Upper lobe of left lung (tissue), 6 donors: ENCODE results near the gene KDM2A. TPM values are rescaled to one million over a fixed set of nuclear protein-coding genes. Genes with fewer than 3 reads are reported as not detected.
"Not testable (repeated sequence)": the region's sequence is repeated elsewhere in the genome, so short reads cannot be mapped to it uniquely, and the experiment has no call there.

Experiments
- ATAC-seq, 2 donors: fragments of 200-7000 bp; cut with Tn5 transposase; one replicate each; pipeline ENCODE4 v1.9.1; 2022; ENCODE audit warnings: mild to moderate bottlenecking in 2 of 2, moderate library complexity in 2 of 2; ENCODE audit not compliant: low FRiP score in 2 of 2
- DNase-seq, 2 donors: peaks; one replicate each; pipeline ENCODE4 v3.0.0-alpha.2; 2019 to 2020
- H3K27ac ChIP-seq, 4 donors: fragments of 200-600 bp; sonication (generic); one replicate each; pipeline ENCODE4 v1.5.1; 2016 to 2019
- H3K27me3 ChIP-seq, 4 donors: fragments of 200-600 bp; sonication (generic); one replicate each; pipeline ENCODE4 v1.5.1; 2017 to 2019
- H3K36me3 ChIP-seq, 4 donors: fragments of 200-600 bp; sonication (generic); one replicate each; pipeline ENCODE4 v1.5.1; 2016 to 2019
- H3K4me1 ChIP-seq, 4 donors: fragments of 200-600 bp; sonication (generic); one replicate each; pipeline ENCODE4 v1.5.1; 2018 to 2019
- H3K4me3 ChIP-seq, 4 donors: fragments of 200-600 bp; sonication (generic); one replicate each; pipeline ENCODE4 v1.5.1; 2017 to 2019; ENCODE audit warnings: mild to moderate bottlenecking in 2 of 4, moderate library complexity in 1 of 4
- H3K9me3 ChIP-seq, 4 donors: fragments of 200-600 bp; sonication (generic); one replicate each; pipeline ENCODE4 v1.5.1; 2018 to 2019
- EP300 ChIP-seq, 4 donors: sonication (generic); formaldehyde crosslinking; IDR thresholded peaks; one replicate each; pipeline ENCODE4 v1.5.1; 2017; ENCODE audit warnings: antibody characterized with exemption in 4 of 4, control low read depth in 2 of 4
- POLR2A ChIP-seq, 4 donors: fragments of 450-650 bp; IDR thresholded peaks; one replicate each; pipeline ENCODE4 v1.5.1; 2016 to 2017; ENCODE audit warnings: antibody characterized with exemption in 4 of 4, mild to moderate bottlenecking in 2 of 4
- POLR2AphosphoS5 ChIP-seq, 2 donors: sonication (generic); formaldehyde crosslinking; IDR thresholded peaks; one replicate each; pipeline ENCODE4 v1.5.1; 2017; ENCODE audit warnings: antibody characterized with exemption in 2 of 2
- WGBS, 2 donors: methylation state at CpG; one replicate each; pipeline ENCODE4 v1.1.5; 2017 to 2018; 5-methylcytosine and 5-hydroxymethylcytosine counted together
- total RNA-seq, 6 donors: library from RNA; depleted of rRNA in 4 of 6; stranded (reverse); fragments of >200 nt in 4 of 6; gene quantifications; one replicate each; pipeline versions ENCODE4 v1.1.0 to v1.2.1, GENCODE V29; 2016 to 2021
- TF ChIP-seq, protein P1 (sequence below), 6 experiments: fragments of 450-650 bp in 4 of 6; fragments of 200-600 bp in 2 of 6; sonication (generic) in 2 of 6; IDR thresholded peaks; one replicate each; pipeline ENCODE4 v1.5.1; 2016 to 2019; ENCODE audit warnings: antibody characterized with exemption in 6 of 6
- donor health status: DM: no; HTN: no; CAD: no; lungs with moderate emphysema.
- donor health status: DM: no; HTN: yes; CAD: no; lungs with severe emphysema.

KDM2A gene
- total RNA-seq, 6 donors from 2014 or later, result 63.1 to 229 (median 74.0) TPM

DNA sequence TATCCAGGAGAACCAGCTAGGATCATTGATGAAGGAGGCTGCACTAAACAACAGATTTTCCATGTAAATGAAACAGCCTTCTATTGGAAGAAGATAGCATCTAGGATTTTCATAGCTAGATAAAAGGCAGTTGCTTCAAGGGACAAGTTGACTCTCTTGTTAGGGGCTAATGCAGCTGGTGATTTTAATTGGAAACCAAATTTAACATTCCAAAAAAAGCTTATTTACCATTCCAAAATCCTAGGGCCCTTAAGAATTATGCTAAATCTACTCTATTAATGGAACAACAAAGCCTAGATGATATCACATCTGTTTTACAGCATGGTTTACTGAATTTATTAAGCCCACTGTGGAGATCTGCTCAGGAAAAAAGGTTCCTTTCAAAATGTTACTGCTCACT, 80.7 kb downstream of the KDM2A start:
- H3K27me3 ChIP-seq, result no peaks in the 10 kb centered on the region
- H3K4me1 ChIP-seq, result no peaks in the 10 kb centered on the region
- H3K27ac ChIP-seq, result no peak overlapping the region
- no peaks in the 10 kb centered on the region for H3K9me3 ChIP-seq
- TF ChIP-seq POLR2A (IDR thresholded peaks at IDR 0.05) (no peak), POLR2AphosphoS5 (IDR thresholded peaks at IDR 0.05) (no peak), EP300 (IDR thresholded peaks at IDR 0.05) (no peak)
- TF ChIP-seq, protein P1, sequence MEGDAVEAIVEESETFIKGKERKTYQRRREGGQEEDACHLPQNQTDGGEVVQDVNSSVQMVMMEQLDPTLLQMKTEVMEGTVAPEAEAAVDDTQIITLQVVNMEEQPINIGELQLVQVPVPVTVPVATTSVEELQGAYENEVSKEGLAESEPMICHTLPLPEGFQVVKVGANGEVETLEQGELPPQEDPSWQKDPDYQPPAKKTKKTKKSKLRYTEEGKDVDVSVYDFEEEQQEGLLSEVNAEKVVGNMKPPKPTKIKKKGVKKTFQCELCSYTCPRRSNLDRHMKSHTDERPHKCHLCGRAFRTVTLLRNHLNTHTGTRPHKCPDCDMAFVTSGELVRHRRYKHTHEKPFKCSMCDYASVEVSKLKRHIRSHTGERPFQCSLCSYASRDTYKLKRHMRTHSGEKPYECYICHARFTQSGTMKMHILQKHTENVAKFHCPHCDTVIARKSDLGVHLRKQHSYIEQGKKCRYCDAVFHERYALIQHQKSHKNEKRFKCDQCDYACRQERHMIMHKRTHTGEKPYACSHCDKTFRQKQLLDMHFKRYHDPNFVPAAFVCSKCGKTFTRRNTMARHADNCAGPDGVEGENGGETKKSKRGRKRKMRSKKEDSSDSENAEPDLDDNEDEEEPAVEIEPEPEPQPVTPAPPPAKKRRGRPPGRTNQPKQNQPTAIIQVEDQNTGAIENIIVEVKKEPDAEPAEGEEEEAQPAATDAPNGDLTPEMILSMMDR (IDR thresholded peaks at IDR 0.05), result no peak
- DNase-seq (no peak), ATAC-seq (no peak)
- peaks cover 3 to 25% (median 5%) of the 10 kb centered on the region in 4 donors for H3K36me3 ChIP-seq
- no peak overlapping the region for H3K4me3 ChIP-seq

- H3K27ac ChIP-seq, result no peak overlapping the region
- H3K27me3 ChIP-seq, result no peaks in the 10 kb centered on the region
- TF ChIP-seq, protein P1 (IDR thresholded peaks at IDR 0.05), result no peak
- TF ChIP-seq POLR2AphosphoS5 (IDR thresholded peaks at IDR 0.05) (no peak), POLR2A (IDR thresholded peaks at IDR 0.05) (no peak), EP300 (IDR thresholded peaks at IDR 0.05) (no peak)
- peaks cover 3 to 34% (median 7%) of the 10 kb centered on the region in 4 donors for H3K36me3 ChIP-seq
- no peak for ATAC-seq
- H3K4me1 ChIP-seq, result no peaks in the 10 kb centered on the region
- 88 to 96% methylated on average over 3 of the region's 3 CpGs for WGBS, 2 donors
- DNase-seq, result no peak
- H3K4me3 ChIP-seq, result no peak overlapping the region
- H3K9me3 ChIP-seq, result no peaks in the 10 kb centered on the region
Measured at GRCh38 chr11:67202028-67202427, 83.0 kb downstream of the KDM2A start.

- ATAC-seq (no peak), DNase-seq (no peak)
- TF ChIP-seq, protein P1 (IDR thresholded peaks at IDR 0.05), result no peak
- TF ChIP-seq POLR2AphosphoS5 (IDR thresholded peaks at IDR 0.05), result no peak
- no peak for TF ChIP-seq EP300 (IDR thresholded peaks at IDR 0.05)
- TF ChIP-seq POLR2A (IDR thresholded peaks at IDR 0.05), result no peak
- no peaks in the 10 kb centered on the region for H3K4me1 ChIP-seq
- H3K4me3 ChIP-seq, result no peak overlapping the region
- no peak overlapping the region for H3K27ac ChIP-seq
- peaks cover 3 to 54% (median 32%) of the 10 kb centered on the region in 4 donors for H3K36me3 ChIP-seq
- no peaks in the 10 kb centered on the region for H3K9me3 ChIP-seq
- H3K27me3 ChIP-seq, result no peaks in the 10 kb centered on the region
- WGBS, 2 donors, result 88 to 89% methylated on average over 3 of the region's 3 CpGs
Measured at GRCh38 chr11:67204822-67205221, 85.8 kb downstream of the KDM2A start.

- Histone ChIP-seq H3K4me1 (peaks cover 4 to 13% (median 7%) of the 10 kb centered on the region in 4 donors), H3K36me3 (peaks cover 3 to 70% (median 37%) of the 10 kb centered on the region in 4 donors)
- not testable (repeated sequence) for H3K27me3 ChIP-seq, H3K27ac ChIP-seq, DNase-seq, H3K9me3 ChIP-seq, H3K4me3 ChIP-seq, ATAC-seq
- 91 to 98% methylated on average over 6 of the region's 6 CpGs for WGBS, 2 donors
Measured at GRCh38 chr11:67209222-67209621, 90.2 kb downstream of the KDM2A start.

DNA sequence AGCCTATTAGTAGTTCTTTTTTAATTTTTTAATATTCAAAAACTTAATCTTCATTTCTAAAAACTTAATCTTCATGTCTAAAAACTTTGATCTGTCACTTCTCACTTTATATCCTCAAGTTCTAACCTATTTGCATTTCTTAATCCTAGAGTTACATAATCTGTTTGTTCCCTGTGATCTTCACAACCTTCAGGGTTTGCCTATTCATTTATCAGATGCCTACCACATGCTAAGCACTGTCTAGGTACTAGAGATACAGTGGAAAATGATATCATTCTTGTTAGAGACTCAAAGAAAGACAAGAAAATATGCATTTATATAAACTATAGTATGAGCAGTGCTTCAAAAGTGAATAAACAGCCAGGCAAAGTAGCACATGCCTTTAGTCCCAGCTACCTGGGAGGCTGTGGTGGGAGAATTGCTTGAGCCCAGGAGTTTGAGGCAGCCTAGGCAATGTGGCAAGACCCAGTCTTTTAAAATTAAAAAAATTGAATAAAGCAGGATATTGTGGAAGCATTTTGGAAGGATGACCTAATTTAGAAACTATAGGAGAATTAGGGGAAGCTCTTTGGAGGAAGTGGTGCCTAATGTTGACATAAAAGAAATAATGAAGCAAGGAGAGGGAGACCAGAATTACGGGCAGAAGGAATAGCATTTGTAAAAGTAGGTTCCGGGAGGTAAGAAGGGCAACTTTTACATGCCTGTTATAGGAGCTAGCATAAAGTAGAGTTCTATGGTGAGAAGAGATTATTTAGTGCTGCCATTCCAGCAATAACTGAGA, 92.8 kb downstream of the KDM2A start:
- Histone ChIP-seq H3K27ac (peak overlapping the region; percentile 26 to 64 (median 33)), H3K36me3 (peaks cover 10 to 80% (median 50%) of the 10 kb centered on the region in 4 donors), H3K27me3 (no peaks in the 10 kb centered on the region), H3K4me1 (peaks cover 4 to 13% (median 7%) of the 10 kb centered on the region in 4 donors), H3K4me3 (no peak overlapping the region), H3K9me3 (no peaks in the 10 kb centered on the region)
- TF ChIP-seq POLR2A (IDR thresholded peaks at IDR 0.05), result no peak
- TF ChIP-seq, protein P1 (IDR thresholded peaks at IDR 0.05), result no peak
- no peak for TF ChIP-seq POLR2AphosphoS5 (IDR thresholded peaks at IDR 0.05)
- TF ChIP-seq EP300 (IDR thresholded peaks at IDR 0.05), result no peak
- ATAC-seq, result peak in 1 of 2 donors; percentile 75
- 37 to 60% methylated on average over 2 of the region's 2 CpGs for WGBS, 2 donors
- DNase-seq, result no peak
